Parathyroid adenoma (tissue), 2 donors: Measurements from ENCODE around the gene BEGAIN.

Source experiments
- H2AFZ ChIP-seq: fragments of 300-600 bp; sonication (generic); one replicate; pipeline ENCODE4 v1.7.0; 2017; ENCODE audit warnings: antibody characterized with exemption, mild to moderate bottlenecking
- H3K27ac ChIP-seq: fragments of 300-600 bp; sonication (generic); one replicate; pipeline ENCODE4 v1.7.0; 2017
- H3K27me3 ChIP-seq: fragments of 300-600 bp; sonication (generic); one replicate; pipeline ENCODE4 v1.7.0; 2017; ENCODE audit warnings: low read length; ENCODE audit not compliant: control insufficient read depth, insufficient read depth
- H3K36me3 ChIP-seq: fragments of 300-600 bp; sonication (generic); one replicate; pipeline ENCODE4 v1.7.0; 2017; ENCODE audit warnings: low read length; ENCODE audit not compliant: control insufficient read depth, insufficient read depth
- H3K4me1 ChIP-seq: fragments of 300-600 bp; sonication (generic); one replicate; pipeline ENCODE4 v1.7.0; 2017; ENCODE audit warnings: control low read depth
- H3K4me2 ChIP-seq: fragments of 300-600 bp; sonication (generic); one replicate; pipeline ENCODE4 v1.7.0; 2017; ENCODE audit warnings: low read length
- H3K4me3 ChIP-seq: fragments of 300-600 bp; sonication (generic); one replicate; pipeline ENCODE4 v1.7.0; 2017; ENCODE audit warnings: low read depth, low read length
- H3K79me2 ChIP-seq: fragments of 300-600 bp; sonication (generic); one replicate; pipeline ENCODE4 v1.7.0; 2017; ENCODE audit warnings: control low read depth
- H3K9ac ChIP-seq: fragments of 300-600 bp; sonication (generic); one replicate; pipeline ENCODE4 v1.7.0; 2017; ENCODE audit warnings: mild to moderate bottlenecking
- H3K9me3 ChIP-seq: fragments of 300-600 bp; sonication (generic); one replicate; pipeline ENCODE4 v1.7.0; 2017; ENCODE audit warnings: low read length; ENCODE audit not compliant: control insufficient read depth
- CTCF ChIP-seq: fragments of 300-600 bp; sonication (generic); IDR thresholded peaks from one replicate; pipeline ENCODE4 v1.7.0; 2017; ENCODE audit warnings: antibody characterized with exemption, mild to moderate bottlenecking
- donor health status: primary hyperparathyroidism.

The BEGAIN gene

GRCh38 chr14:100585448-100586152 is 1.6 kb downstream of the BEGAIN start:
- Histone ChIP-seq H3K4me2 (no peak overlapping the region), H3K4me1 (no peaks in the 10 kb centered on the region), H2AFZ (no peak overlapping the region), H3K4me3 (no peak overlapping the region), H3K27ac (no peak overlapping the region), H3K27me3 (no peaks in the 10 kb centered on the region), H3K9me3 (no peaks in the 10 kb centered on the region), H3K9ac (no peak overlapping the region), H3K79me2 (no peaks in the 10 kb centered on the region), H3K36me3 (no peaks in the 10 kb centered on the region)
- TF ChIP-seq CTCF: no peak

- Histone ChIP-seq H3K4me1 (no peaks in the 10 kb centered on the region), H3K27ac (no peak overlapping the region), H3K27me3 (no peaks in the 10 kb centered on the region), H3K36me3 (no peaks in the 10 kb centered on the region), H3K9me3 (no peaks in the 10 kb centered on the region), H3K4me2 (no peak overlapping the region), H3K9ac (no peak overlapping the region), H2AFZ (no peak overlapping the region), H3K4me3 (no peak overlapping the region), H3K79me2 (no peaks in the 10 kb centered on the region)
- TF ChIP-seq CTCF: no peak
Observed at GRCh38 chr14:100584056-100585031, 2.9 kb downstream of the BEGAIN start.

GRCh38 chr14:100583245-100583644 is 4.0 kb downstream of the BEGAIN start:
- no peak for TF ChIP-seq CTCF
- Histone ChIP-seq H3K36me3 (no peaks in the 10 kb centered on the region), H3K27me3 (no peaks in the 10 kb centered on the region), H3K4me1 (no peaks in the 10 kb centered on the region), H3K4me2 (no peak overlapping the region), H2AFZ (no peak overlapping the region), H3K27ac (no peak overlapping the region), H3K9ac (no peak overlapping the region), H3K79me2 (no peaks in the 10 kb centered on the region), H3K9me3 (no peaks in the 10 kb centered on the region), H3K4me3 (no peak overlapping the region)

GRCh38 chr14:100582496-100583165 is 4.6 kb downstream of the BEGAIN start:
- Histone ChIP-seq H3K9me3 (no peaks in the 10 kb centered on the region), H3K4me1 (no peaks in the 10 kb centered on the region), H3K4me2 (no peak overlapping the region), H3K79me2 (no peaks in the 10 kb centered on the region), H3K4me3 (no peak overlapping the region), H2AFZ (no peak overlapping the region), H3K27ac (no peak overlapping the region), H3K27me3 (no peaks in the 10 kb centered on the region), H3K9ac (no peak overlapping the region), H3K36me3 (no peaks in the 10 kb centered on the region)
- no peak for TF ChIP-seq CTCF
